Endothelial cell of umbilical vein (primary cell): ENCODE data around the gene SPIRE2. TPM values are rescaled to one million over a fixed set of nuclear protein-coding genes. Genes with fewer than 3 reads are reported as not detected.

Experiments
- BruUV-seq: library from RNA; stranded (reverse); fragments of 400-500 nt; replicated peaks from 2 replicates; lab custom pipeline; 2021; lab: Mats Ljungman, UMichigan
- CTCF ChIA-PET: fragments of 300-600, 350-600 bp; sonication (Branson Sonifier 250); formaldehyde crosslinking; loops from one replicate; lab custom pipeline; 2021; ENCODE audit warnings: antibody characterized with exemption, inconsistent platforms; lab: Charles Lee
- POLR2A ChIA-PET: fragments of 300-600, 350-600 bp; sonication (Branson Sonifier 250); formaldehyde crosslinking; loops from one replicate; lab custom pipeline; 2021; ENCODE audit warnings: antibody characterized with exemption, inconsistent platforms; lab: Charles Lee
- DNase-seq: peaks from one replicate; pipeline ENCODE4 v3.0.0-alpha.2; 2011; ENCODE audit warnings: low read depth, low spot score
- FAIRE-seq: peaks from 2 replicates; lab custom pipeline; 2011; peaks lifted over from hg19 to GRCh38; lab: Jason Lieb, UNC
- H2AFZ ChIP-seq: 2 replicates; pipeline ENCODE4 v1.6.0; 2012; ENCODE audit warnings: low read depth, low read length, control low read depth, inconsistent platforms
- H3K27ac ChIP-seq: 2 replicates; pipeline ENCODE4 v1.5.1; 2011; ENCODE audit warnings: low read depth, mild to moderate bottlenecking, control low read depth, low read length, moderate library complexity; ENCODE audit not compliant: insufficient read depth
- H3K27me3 ChIP-seq, 2 experiments: 2 replicates each; pipeline versions ENCODE4 v1.6.0 to v1.6.1; 2011; ENCODE audit warnings: low read length in 2 of 2, mixed read lengths in 1 of 2; ENCODE audit not compliant: control insufficient read depth in 2 of 2, insufficient read depth in 2 of 2
- H3K36me3 ChIP-seq, 2 experiments: 2 replicates in 1 of 2; 3 replicates in 1 of 2; pipeline ENCODE4 v1.5.1; 2011; ENCODE audit warnings: low read length in 2 of 2, mild to moderate bottlenecking in 1 of 2, moderate library complexity in 1 of 2; ENCODE audit not compliant: control insufficient read depth in 2 of 2, insufficient read depth in 2 of 2; ENCODE audit errors: extremely low read depth in 1 of 2
- H3K4me1 ChIP-seq: 3 replicates; pipeline ENCODE4 v1.5.1; 2011; ENCODE audit warnings: mild to moderate bottlenecking, low read length; ENCODE audit not compliant: control insufficient read depth, insufficient read depth; ENCODE audit errors: extremely low read depth
- H3K4me2 ChIP-seq: 2 replicates; pipeline ENCODE4 v1.6.1; 2011; ENCODE audit warnings: low read length, control low read depth, mixed read lengths; ENCODE audit not compliant: insufficient read depth
- H3K4me3 ChIP-seq, 3 experiments: fragments of 200-600 bp in 1 of 3; sonication (generic), shearing (Covaris generic) in 1 of 3; replicated peaks in 1 of 3; 2 replicates each; pipeline ENCODE4 v1.5.1; 2011 to 2016; ENCODE audit warnings: control low read depth in 3 of 3, low read length in 3 of 3, mild to moderate bottlenecking in 2 of 3, inconsistent platforms in 1 of 3, low read depth in 1 of 3, moderate library complexity in 1 of 3; ENCODE audit not compliant: insufficient read depth in 1 of 3
- H3K79me2 ChIP-seq: 2 replicates; pipeline ENCODE4 v1.6.0; 2012; ENCODE audit warnings: low read length, inconsistent platforms; ENCODE audit not compliant: control insufficient read depth, insufficient read depth
- H3K9ac ChIP-seq: replicated peaks from 2 replicates; pipeline ENCODE3; 2011; ENCODE audit warnings: low read length, control low read depth; ENCODE audit not compliant: insufficient read depth; ENCODE audit errors: extremely low read depth
- H3K9me1 ChIP-seq: replicated peaks from 3 replicates; pipeline ENCODE4 v1.6.0; 2011; ENCODE audit warnings: mild to moderate bottlenecking, low read length; ENCODE audit not compliant: control insufficient read depth, insufficient read depth; ENCODE audit errors: extremely low read depth
- H3K9me3 ChIP-seq: replicated peaks from 2 replicates; pipeline ENCODE4 v1.5.1; 2012; ENCODE audit warnings: low read length, inconsistent platforms; ENCODE audit not compliant: control insufficient read depth, insufficient read depth
- H4K20me1 ChIP-seq: replicated peaks from 2 replicates; pipeline ENCODE3; 2011; ENCODE audit warnings: mild to moderate bottlenecking, low read length; ENCODE audit not compliant: control insufficient read depth, insufficient read depth; ENCODE audit errors: extremely low read depth
- CTCF ChIP-seq, 2 donors: IDR thresholded peaks; 1 replicate in 1 of 2; 2 replicates in 1 of 2; pipeline ENCODE4 v1.5.1; 2011; ENCODE audit warnings: low read length in 2 of 2, mild to moderate bottlenecking in 2 of 2, moderate library complexity in 2 of 2, control low read depth in 1 of 2, inconsistent platforms in 1 of 2, low read depth in 1 of 2; ENCODE audit not compliant: insufficient read depth in 1 of 2; ENCODE audit errors: extremely low read depth in 1 of 2
- EZH2 ChIP-seq: IDR thresholded peaks from 2 replicates; pipeline ENCODE4 v1.6.1; 2012; ENCODE audit warnings: borderline replicate concordance, low read depth, mild to moderate bottlenecking, moderate library complexity, low read length, inconsistent platforms; ENCODE audit not compliant: severe bottlenecking
- FOS ChIP-seq: IDR thresholded peaks from 2 replicates; pipeline ENCODE4 v1.6.1; 2011; ENCODE audit warnings: mild to moderate bottlenecking, low read length, moderate library complexity, borderline replicate concordance; ENCODE audit not compliant: insufficient read depth
- GATA2 ChIP-seq: IDR thresholded peaks from 2 replicates; pipeline ENCODE4 v1.7.0; 2011; ENCODE audit warnings: low read depth, mild to moderate bottlenecking, moderate library complexity, mixed read lengths, low read length; ENCODE audit not compliant: insufficient read length, insufficient read depth
- JUN ChIP-seq: IDR thresholded peaks from 2 replicates; pipeline ENCODE4 v1.6.1; 2011; ENCODE audit warnings: borderline replicate concordance, low read depth; ENCODE audit not compliant: insufficient read length, insufficient read depth
- MAX ChIP-seq: IDR thresholded peaks from 2 replicates; pipeline ENCODE4 v1.6.1; 2011; ENCODE audit not compliant: insufficient read depth, insufficient read length
- MYC ChIP-seq: IDR thresholded peaks from one replicate; pipeline ENCODE4 v1.6.1; 2011; ENCODE audit warnings: mild to moderate bottlenecking, low read depth, low read length
- POLR2A ChIP-seq: IDR thresholded peaks from 2 replicates; pipeline ENCODE4 v1.6.1; 2012; ENCODE audit warnings: low read depth, mild to moderate bottlenecking, control low read depth, low read length
- POLR2AphosphoS5 ChIP-seq: IDR thresholded peaks from 2 replicates; pipeline ENCODE4 v1.6.1; 2012; ENCODE audit warnings: low read depth, mild to moderate bottlenecking, control low read depth, low read length, moderate library complexity; ENCODE audit not compliant: insufficient read depth
- dilution Hi-C: fragments of 300-500 bp; cut with MboI; formaldehyde crosslinking; loops from one replicate; pipeline ENCODE4 v1.15.0; 2019; ENCODE audit warnings: low sequenced_read_pairs; ENCODE audit not compliant: extremely low pct_ligation_motif_present
- intact Hi-C: fragments of 100-400 bp; cut with micrococcal nuclease; formaldehyde crosslinking; loops from one replicate; pipeline ENCODE4 v1.10.0; 2022
- polyA plus RNA-seq, 4 experiments: library from polyadenylated mRNA; depleted of rRNA in 3 of 4; stranded (reverse) in 3 of 4; unstranded in 1 of 4; fragments of >200 nt; gene quantifications; 2 replicates each; pipeline versions ENCODE4 v1.2.1 to v1.2.3, GENCODE V29; 2011 to 2012; ENCODE audit warnings: missing spikeins in 1 of 4
- total RNA-seq: library from RNA; stranded (reverse); gene quantifications from 2 replicates; pipeline ENCODE4 v1.2.3, GENCODE V29; 2021

SPIRE2 gene
- total and polyA plus RNA-seq, 2 donors (not counting 3 experiments of a cell fraction or from before 2014, with no cell fraction given): 1.2 to 3.1 TPM

GRCh38 chr16:89910717-89911354, 82.6 kb downstream of the SPIRE2 start:
- Histone ChIP-seq H3K27me3 (no peaks in the 10 kb centered on the region), H3K4me3 (no peak overlapping the region), H3K9ac (no peak overlapping the region), H3K4me2 (no peak overlapping the region), H3K9me1 (no peaks in the 10 kb centered on the region), H3K36me3 (peaks cover 8 to 29% of the 10 kb centered on the region in 2 experiments), H2AFZ (no peak overlapping the region), H3K4me1 (peaks cover 3% of the 10 kb centered on the region), H3K79me2 (no peaks in the 10 kb centered on the region), H4K20me1 (no peaks in the 10 kb centered on the region), H3K9me3 (no peaks in the 10 kb centered on the region), H3K27ac (no peak overlapping the region)
- DNase-seq: no peak
- TSS peak; percentile 19 for BruUV-seq
- no peak for FAIRE-seq
- ChIA-PET CTCF (interaction anchor here (0.9 to 4.9 kb wide), 16 partner anchors 8 to 210 kb away, joined by 3 to 54 read pairs (median 5); partner anchors contain the start of genes MC1R, SPATA2L and TUBB3), POLR2A (interaction anchor here (1.0 to 1.2 kb wide), 2 partner anchors 8 to 11 kb away, joined by 3 to 5 read pairs; partner anchors contain the start of gene MC1R)
- intact Hi-C loops: no loop called here
- TF ChIP-seq JUN (no peak), POLR2AphosphoS5 (no peak), GATA2 (no peak), CTCF (IDR thresholded peaks at IDR 0.05; ENCODE audit: extremely low read depth in 1 of 2, insufficient read depth in 1 of 2, low read depth in 1 of 2, low read length in 2 of 2) (no peak), FOS (no peak), MYC (no peak), MAX (no peak), EZH2 (no peak), POLR2A (no peak)
- dilution Hi-C loops: no loop called here
